HG02588 (cell line): ENCODE measurements around the gene SLC5A9.
A peak's percentile ranks its signal among the peaks of the same experiment; 100 is the strongest.

Source experiments
- ATAC-seq: cut with Tn5 transposase; IDR thresholded peaks from one replicate; pipeline ENCODE4 v1.9.1; 2021; ENCODE audit warnings: mild to moderate bottlenecking, moderate library complexity; ENCODE audit not compliant: unreplicated experiment

Gene SLC5A9

DNA sequence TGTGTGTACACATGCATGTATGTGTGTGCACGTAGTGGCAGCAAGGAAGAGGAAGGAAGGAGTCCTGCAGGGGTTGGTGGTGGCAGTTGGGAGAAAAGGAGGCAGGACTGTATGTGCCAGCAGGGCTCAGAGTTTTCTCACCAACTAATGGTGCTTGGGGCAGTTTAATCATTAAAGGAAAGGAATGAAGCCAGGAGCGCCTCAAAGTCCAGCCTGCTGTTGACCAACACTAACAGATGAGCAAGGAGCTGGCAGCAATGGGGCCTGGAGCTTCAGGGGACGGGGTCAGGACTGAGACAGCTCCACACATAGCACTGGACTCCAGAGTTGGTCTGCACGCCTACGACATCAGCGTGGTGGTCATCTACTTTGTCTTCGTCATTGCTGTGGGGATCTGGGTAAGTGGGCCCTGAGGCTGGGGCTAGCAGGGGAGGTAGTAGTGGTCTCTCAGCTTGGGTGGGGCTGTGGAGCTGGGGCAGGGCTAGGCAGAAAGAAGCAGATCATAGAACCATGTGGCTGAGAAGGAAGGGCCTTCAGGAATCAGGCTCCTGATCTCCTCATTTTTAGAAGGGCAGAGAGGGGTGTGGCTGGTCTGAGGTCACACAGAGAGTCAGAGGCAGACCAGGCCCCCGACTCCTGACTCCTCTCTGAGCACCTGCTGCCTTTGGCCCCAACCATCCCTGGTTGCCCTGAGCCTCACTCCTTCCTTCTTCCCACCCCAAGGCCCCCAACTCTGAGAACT lies at the start of gene SLC5A9:
TSS of gene SLC5A9 (plus strand) at position 216 of the 742 bp plus-strand sequence. CDS start at position 237, 21 bp downstream.
- ATAC-seq = no peak

DNA sequence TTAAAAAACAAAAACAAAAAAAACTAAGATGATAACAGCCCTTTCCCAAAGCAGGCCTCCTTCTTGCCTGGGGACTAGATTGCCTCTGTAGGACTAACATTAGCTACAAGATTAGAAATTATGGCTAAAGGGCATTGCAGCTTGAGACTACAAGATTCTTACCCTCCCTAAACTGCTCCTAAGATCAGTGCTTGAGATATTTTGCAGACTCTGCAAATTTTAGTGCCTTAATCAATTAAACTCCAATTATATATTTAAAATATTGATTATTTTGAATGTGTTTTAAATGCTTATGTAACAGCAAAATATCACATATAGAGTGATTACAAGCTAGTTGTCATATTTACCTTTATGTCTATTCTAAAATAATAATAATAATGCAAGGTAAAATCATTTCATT lies 47.4 kb upstream of the SLC5A9 start:
- no peak for ATAC-seq

- no peak for ATAC-seq
Measured at GRCh38 chr1:48177257-48177656, 45.3 kb upstream of the SLC5A9 start.

- no peak for ATAC-seq
Measured at GRCh38 chr1:48181669-48182367, 40.7 kb upstream of the SLC5A9 start.

GRCh38 chr1:48182439-48182838 lies 40.1 kb upstream of the SLC5A9 start:
- ATAC-seq = peak; percentile 80

DNA sequence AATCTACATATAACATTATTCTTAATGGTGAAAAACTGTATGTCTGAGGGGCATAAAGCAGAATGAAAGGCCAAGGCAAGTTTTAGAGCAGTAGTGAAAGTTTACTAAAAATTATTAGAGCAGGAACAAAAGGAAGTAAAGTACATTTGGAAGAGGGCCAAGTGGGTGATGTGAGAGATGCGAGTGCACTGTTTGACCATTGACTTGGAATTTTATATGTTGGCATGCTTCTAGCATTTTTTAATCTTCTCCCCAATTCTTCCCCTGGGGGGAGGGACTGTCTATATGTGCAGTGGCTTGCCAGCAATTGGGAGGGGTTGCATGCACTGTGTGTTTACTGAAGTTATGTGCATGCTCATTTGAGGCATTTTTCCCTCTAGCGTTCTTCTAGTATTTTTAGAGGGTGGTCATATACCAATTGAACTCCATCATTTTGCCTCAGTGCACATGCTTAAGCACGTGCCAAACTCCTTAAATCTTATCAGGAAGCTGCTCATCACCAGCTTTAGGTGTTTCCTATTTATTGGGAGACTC lies 36.1 kb upstream of the SLC5A9 start:
- no peak for ATAC-seq

- no peak for ATAC-seq
Measured at GRCh38 chr1:48187969-48188563, 34.5 kb upstream of the SLC5A9 start.

DNA sequence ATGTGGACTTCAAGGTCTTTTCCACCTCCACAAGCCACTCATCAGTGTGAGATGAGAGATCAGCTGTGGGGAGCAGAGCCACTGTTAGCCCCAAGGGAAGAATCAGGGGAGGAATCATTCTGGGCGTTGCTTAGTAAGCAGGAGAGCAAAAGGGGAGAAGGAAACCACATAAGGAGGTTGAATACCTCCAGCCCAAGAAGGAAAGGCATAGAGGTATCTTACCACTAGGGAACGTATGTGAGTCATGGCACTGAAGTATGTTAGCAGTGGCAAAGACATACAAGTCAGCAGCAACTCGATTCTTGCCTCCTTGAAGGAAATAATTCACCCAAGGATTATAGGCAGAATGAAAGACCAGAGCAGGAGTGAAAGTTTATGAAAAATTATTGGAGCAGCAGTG lies 31.6 kb upstream of the SLC5A9 start:
- ATAC-seq = no peak

GRCh38 chr1:48194801-48195200 lies 27.7 kb upstream of the SLC5A9 start:
- no peak for ATAC-seq

GRCh38 chr1:48196237-48196636 lies 26.3 kb upstream of the SLC5A9 start:
- no peak for ATAC-seq

- no peak for ATAC-seq
Measured at GRCh38 chr1:48198970-48199369, 23.5 kb upstream of the SLC5A9 start.

DNA sequence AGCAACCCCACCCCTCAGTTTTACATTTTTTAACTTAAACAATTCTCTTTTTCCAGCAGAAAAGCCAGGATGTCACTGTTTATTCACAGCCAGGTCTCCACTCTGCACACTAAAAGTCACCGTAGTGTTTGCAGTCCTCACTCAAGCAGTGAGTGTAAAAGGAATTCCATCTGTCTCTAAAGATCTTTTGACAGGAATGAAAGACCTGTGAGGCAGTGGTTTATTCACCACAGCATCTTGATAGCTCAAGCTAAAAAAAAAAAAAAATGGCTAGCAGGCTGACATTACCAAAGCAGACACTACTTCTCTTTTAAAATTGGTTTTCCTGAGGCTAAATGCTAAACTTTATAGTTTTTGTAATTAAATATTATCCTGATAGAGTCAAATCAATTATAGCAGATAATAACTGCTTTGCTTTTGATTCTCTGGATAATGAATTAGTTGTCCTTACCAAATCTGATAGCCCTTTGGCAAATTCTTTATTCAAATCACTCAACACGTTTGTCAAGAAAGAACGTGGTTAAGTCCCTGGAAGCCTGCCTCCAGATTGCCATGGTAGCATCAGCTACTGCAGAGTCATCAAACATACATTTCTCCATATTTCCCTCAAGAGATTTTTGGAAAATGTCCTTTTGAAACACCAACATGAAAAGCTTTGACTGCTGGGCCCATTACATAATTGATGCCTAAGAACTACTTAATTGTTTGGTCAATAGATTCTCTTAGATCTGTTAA lies 22.2 kb upstream of the SLC5A9 start:
- no peak for ATAC-seq

GRCh38 chr1:48202030-48202752 lies 20.3 kb upstream of the SLC5A9 start:
- no peak for ATAC-seq

GRCh38 chr1:48203287-48203900 lies 19.1 kb upstream of the SLC5A9 start:
- no peak for ATAC-seq

GRCh38 chr1:48205522-48205921 lies 17.0 kb upstream of the SLC5A9 start:
- ATAC-seq = no peak

DNA sequence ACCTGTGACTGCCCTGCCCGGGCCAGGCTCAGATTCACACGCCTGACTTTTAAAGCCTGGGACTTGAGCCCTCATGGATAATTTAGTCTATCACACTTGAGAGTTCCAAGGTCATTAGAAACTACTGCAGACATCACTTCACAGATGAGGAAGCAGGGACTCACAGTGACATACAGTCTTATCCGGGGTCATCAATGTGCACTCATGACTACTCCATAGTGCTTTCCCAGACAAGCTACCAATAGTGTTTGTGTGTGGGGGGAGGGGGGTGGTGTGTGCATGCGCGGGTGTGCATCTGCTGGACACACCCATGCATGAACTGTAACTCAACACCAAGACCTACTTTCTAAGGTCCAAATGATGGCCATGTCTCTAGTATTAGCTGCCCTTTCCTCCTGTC lies 16.1 kb upstream of the SLC5A9 start:
- ATAC-seq = no peak

GRCh38 chr1:48207131-48207530 lies 15.4 kb upstream of the SLC5A9 start:
- no peak for ATAC-seq

DNA sequence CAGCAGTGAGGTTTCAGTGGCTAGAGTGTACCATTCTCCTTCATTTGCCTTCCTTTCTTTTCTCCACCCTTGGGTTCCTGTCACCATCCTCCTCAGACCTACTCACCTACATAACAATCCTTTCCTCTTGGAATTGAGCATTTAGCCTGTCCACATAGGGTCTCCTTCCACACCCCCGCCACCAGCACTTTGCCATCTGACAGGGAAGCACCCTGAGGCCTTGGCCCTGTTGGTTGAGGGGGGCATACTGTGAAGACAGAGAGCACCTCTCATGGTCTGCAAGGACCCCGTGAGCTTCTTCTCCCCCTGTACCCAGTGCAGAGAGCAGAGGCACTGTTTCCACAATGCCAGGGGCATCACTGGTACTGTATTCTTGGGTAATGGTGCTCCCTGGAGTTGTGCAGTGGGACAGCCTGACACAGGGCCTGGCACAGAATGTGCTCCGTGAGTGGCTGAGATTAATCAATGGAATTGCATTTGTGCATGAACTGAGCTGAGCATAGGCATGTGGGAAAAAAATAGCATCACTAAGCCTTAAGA lies 14.9 kb upstream of the SLC5A9 start:
- ATAC-seq = no peak

GRCh38 chr1:48208251-48208650 lies 14.3 kb upstream of the SLC5A9 start:
- no peak for ATAC-seq

GRCh38 chr1:48208652-48209051 lies 13.9 kb upstream of the SLC5A9 start:
- no peak for ATAC-seq
